Progenitor cell of endocrine pancreas (in vitro differentiated cells): ENCODE measurements around the gene RRN3. TPM values are rescaled to one million over a fixed set of nuclear protein-coding genes. Genes with fewer than 3 reads are reported as not detected.

Experiments used
- DNase-seq: peaks from one replicate; pipeline ENCODE4 v3.0.0; 2021; ENCODE audit warnings: low spot score; ENCODE audit not compliant: unreplicated experiment
- H3K27ac Mint-ChIP-seq: 2 replicates; pipeline ENCODE4 v1.8.0; 2021; ENCODE audit warnings: mild to moderate bottlenecking, moderate library complexity, mixed read lengths
- H3K27me3 Mint-ChIP-seq: 2 replicates; pipeline ENCODE4 v1.8.0; 2021; ENCODE audit warnings: mixed read lengths
- H3K36me3 Mint-ChIP-seq: 2 replicates; pipeline ENCODE4 v1.8.0; 2022; ENCODE audit warnings: mixed read lengths; ENCODE audit not compliant: insufficient read depth
- H3K4me1 Mint-ChIP-seq: 2 replicates; pipeline ENCODE4 v1.8.0; 2021; ENCODE audit warnings: low read depth, mixed read lengths
- H3K4me3 Mint-ChIP-seq: 2 replicates; pipeline ENCODE4 v1.8.0; 2021; ENCODE audit warnings: low read depth, mild to moderate bottlenecking, moderate library complexity, mixed read lengths
- H3K9me3 Mint-ChIP-seq: 2 replicates; pipeline ENCODE4 v1.8.0; 2021; ENCODE audit warnings: low read depth, mixed read lengths
- CTCF ChIP-seq: fragments of 200-600 bp; sonication (generic); IDR thresholded peaks from one replicate; pipeline ENCODE4 v1.5.0; 2021; ENCODE audit warnings: antibody characterized with exemption, mild to moderate bottlenecking; ENCODE audit not compliant: unreplicated experiment
- total RNA-seq: library from RNA; stranded (reverse); gene quantifications from 2 replicates; pipeline ENCODE4 v1.2.1, GENCODE V29; 2021

RRN3 gene
- total RNA-seq, 1 donor from 2014 or later = 40.0 TPM

GRCh38 chr16:15037003-15037402 lies 57.1 kb downstream of the RRN3 start:
- H3K4me1 Mint-ChIP-seq = no peaks in the 10 kb centered on the region
- no peaks in the 10 kb centered on the region for H3K27me3 Mint-ChIP-seq
- no peak overlapping the region for H3K27ac Mint-ChIP-seq
- DNase-seq = no peak
- H3K4me3 Mint-ChIP-seq = no peak overlapping the region
- H3K36me3 Mint-ChIP-seq = peaks cover 18% of the 10 kb centered on the region
- TF ChIP-seq CTCF = no peak
- H3K9me3 Mint-ChIP-seq = no peaks in the 10 kb centered on the region

DNA sequence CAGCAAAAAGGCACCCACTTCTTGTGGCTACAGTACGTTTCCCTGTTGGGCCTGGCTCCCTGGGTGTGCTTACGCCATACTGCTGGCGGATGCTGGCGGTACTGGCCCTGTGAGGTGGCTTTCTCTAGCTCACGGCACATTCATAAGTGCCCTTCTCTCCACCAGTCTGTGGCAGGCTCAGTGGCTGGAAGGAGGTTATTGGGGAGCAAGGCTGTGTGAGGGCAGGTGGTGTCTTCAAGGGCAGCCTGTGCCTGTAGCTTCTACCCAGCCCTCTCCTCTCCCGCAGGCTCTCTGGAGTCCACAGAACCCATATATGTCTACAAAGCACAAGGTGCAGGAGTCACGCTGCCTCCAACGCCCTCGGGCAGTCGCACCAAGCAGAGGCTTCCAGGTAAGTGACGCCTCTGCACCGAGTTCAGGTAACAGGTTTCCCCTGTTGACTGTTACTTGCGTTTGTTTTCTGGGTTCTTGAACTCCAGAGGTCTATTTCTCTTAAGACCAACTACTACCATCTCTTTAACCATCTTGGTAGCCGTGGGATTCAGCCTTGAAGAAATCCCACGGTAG lies 58.8 kb downstream of the RRN3 start:
- Mint-ChIP-seq H3K9me3 (no peaks in the 10 kb centered on the region), H3K4me1 (no peaks in the 10 kb centered on the region), H3K36me3 (peaks cover 21% of the 10 kb centered on the region), H3K27me3 (no peaks in the 10 kb centered on the region), H3K4me3 (no peak overlapping the region), H3K27ac (no peak overlapping the region)
- TF ChIP-seq CTCF = no peak
- DNase-seq = no peak

- peak overlapping the region; percentile 77 for H3K27ac Mint-ChIP-seq
- H3K4me1 Mint-ChIP-seq = no peaks in the 10 kb centered on the region
- no peak for DNase-seq
- no peaks in the 10 kb centered on the region for H3K27me3 Mint-ChIP-seq
- H3K36me3 Mint-ChIP-seq = peaks cover 18% of the 10 kb centered on the region
- no peak for TF ChIP-seq CTCF
- no peaks in the 10 kb centered on the region for H3K9me3 Mint-ChIP-seq
- no peak overlapping the region for H3K4me3 Mint-ChIP-seq
Observed at GRCh38 chr16:15034266-15035162, 59.6 kb downstream of the RRN3 start.

GRCh38 chr16:15033309-15033707 lies 60.8 kb downstream of the RRN3 start:
- H3K4me3 Mint-ChIP-seq = no peak overlapping the region
- H3K4me1 Mint-ChIP-seq = no peaks in the 10 kb centered on the region
- H3K9me3 Mint-ChIP-seq = no peaks in the 10 kb centered on the region
- H3K27ac Mint-ChIP-seq = no peak overlapping the region
- H3K36me3 Mint-ChIP-seq = peaks cover 23% of the 10 kb centered on the region
- no peaks in the 10 kb centered on the region for H3K27me3 Mint-ChIP-seq
- DNase-seq = no peak
- TF ChIP-seq CTCF = no peak

GRCh38 chr16:15032547-15033308 lies 61.3 kb downstream of the RRN3 start:
- no peak for TF ChIP-seq CTCF
- no peaks in the 10 kb centered on the region for H3K9me3 Mint-ChIP-seq
- H3K27me3 Mint-ChIP-seq = no peaks in the 10 kb centered on the region
- H3K27ac Mint-ChIP-seq = no peak overlapping the region
- H3K4me1 Mint-ChIP-seq = no peaks in the 10 kb centered on the region
- DNase-seq = no peak
- no peak overlapping the region for H3K4me3 Mint-ChIP-seq
- peaks cover 24% of the 10 kb centered on the region for H3K36me3 Mint-ChIP-seq
